ENCODE measurements around the gene ARX.

The ARX gene

DNA sequence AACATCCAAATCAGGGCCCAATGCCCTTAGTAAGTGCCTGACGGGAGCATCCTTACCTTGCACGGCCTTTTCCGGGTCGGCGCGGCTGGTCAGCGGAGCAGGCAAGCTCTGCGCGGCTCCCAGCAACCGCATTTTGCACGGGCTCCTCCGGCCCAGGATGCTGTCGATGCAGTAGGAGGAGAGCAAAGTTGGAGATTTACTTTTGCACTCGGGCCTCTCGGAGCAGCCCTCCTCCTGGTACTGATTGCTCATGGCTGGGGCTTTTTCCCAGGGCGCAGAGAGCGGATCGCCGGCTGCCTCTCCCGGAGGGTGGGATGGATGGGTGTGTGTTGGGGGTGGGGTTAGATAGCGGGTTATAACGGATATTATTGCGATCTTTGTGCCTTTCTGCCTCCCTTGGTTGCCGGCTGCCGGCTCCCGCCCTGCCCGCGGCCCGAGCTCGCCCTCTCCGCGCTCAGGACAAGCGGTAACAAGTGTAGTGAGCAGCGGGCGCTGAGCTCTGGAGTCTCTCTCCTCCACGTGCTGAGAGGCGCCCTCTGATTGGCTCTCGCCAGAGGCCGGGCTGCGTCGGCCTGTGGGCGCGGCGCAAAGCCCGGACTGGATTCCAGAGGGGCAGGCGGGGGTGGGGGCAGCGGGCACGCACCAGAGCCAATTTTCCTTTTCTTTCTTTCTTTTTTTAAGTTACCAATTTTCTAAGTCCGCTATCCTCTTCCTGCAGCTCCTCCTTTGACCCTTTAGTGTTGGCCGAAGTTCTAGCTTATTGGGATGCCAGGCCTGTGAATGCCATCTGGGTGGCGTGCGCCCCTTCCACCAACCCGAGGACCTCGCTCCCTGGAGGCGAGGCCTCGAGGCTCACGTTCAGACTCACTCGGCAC, at the start of gene ARX:
ARX (minus strand) TSS at position 480 of the 875 bp plus-strand sequence; CDS start at position 252, 228 bp downstream.
- DNase-seq (ENCODE audit: low read depth in 2 of 3, low spot score in 1 of 3): peak in 1 of 3 donors; percentile 19

DNA sequence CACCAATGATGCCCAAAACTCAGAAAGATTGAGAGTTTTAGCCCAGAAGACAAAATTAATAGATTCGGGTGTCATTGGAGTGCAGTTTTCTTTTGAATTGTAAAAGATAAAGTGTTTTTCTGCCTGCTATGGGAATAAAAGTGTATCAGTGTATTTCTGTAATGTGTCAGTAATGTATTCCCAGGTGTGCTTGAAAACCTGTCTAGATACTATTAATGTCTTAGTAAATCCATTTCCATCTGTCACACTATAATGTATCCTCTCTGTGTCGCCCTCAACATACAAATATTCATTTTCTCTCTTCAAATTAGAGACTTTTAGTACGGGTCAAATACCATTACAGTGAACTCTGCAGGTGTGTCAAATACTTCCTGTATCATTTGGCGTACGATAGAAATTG, 43.5 kb upstream of the ARX start:
- no peak for DNase-seq (ENCODE audit: low read depth in 2 of 3, low spot score in 1 of 3)

DNA sequence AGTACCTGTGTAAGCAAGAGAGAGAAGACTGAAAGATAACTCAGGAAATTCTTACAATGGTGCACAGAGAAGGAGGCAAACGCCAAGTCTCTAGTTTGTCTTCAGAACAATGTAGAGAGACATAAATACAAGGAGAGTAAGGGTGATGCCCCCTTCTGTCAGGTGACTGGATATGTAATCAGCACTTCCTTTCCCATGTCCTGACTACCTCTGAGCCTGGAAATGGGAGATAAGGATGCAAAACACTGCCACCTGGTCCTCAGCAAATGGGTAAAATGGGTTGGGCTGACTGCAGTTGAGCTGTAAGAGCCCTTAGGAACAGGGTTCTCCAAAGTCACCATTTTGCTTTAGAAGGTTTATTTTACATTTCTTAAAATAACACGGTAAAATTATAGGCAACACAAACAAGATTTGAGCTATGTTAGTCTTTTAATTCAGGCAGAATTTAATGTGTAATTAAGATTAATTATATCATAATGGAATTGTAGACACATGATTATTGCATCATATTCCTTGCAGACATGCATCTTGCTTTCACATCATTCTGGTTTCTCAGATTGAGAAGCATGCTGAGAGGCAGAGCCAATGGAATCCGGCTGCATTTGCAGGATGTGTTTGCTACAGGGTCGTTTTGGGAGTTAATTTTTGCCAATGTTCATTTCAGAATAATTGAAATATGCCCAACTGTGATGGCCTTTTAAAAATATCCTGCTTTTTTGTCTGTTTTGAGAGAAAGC, 37.2 kb upstream of the ARX start:
- DNase-seq (ENCODE audit: low read depth in 2 of 3, low spot score in 1 of 3): no peak

DNA sequence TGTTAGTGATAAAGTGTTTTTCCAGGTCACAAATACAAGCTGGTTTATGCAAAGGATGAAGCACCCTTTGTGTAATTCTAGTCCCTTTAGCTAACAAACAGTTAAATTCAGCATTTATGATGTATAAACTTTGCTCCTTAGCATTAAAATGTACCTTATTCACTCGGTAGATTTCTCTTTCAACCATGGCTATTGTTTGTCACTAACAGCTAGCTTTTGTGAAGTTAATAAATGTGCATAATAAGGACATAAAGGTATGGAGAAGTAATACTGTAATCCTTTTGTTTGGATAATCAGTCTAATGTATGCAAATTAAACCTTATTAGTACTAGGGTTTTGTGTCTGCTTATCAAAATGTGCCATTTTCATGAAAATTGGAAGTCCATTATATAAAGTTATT, 34.2 kb upstream of the ARX start:
- DNase-seq (ENCODE audit: low read depth in 2 of 3, low spot score in 1 of 3): no peak

DNA sequence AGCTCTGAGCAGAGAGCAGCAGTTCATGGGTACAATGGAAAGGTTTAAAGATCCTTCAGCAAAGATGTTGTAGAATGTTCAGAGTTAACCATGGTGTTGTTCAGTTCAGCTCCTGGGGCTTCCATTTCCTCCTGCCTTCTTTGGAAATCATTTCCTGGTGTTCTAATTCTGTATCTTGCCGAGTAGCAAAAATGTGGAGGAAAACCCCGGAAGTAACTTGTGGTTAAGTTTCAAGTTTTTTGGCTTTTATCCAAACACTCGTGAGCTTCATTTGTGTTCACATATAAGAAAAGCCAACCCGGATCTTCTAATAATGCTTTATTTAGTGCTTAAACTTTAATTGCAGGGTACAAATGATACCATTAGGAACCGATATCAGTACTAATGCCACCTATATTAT, 33.6 kb upstream of the ARX start:
- no peak for DNase-seq (ENCODE audit: low read depth in 2 of 3, low spot score in 1 of 3)

DNA sequence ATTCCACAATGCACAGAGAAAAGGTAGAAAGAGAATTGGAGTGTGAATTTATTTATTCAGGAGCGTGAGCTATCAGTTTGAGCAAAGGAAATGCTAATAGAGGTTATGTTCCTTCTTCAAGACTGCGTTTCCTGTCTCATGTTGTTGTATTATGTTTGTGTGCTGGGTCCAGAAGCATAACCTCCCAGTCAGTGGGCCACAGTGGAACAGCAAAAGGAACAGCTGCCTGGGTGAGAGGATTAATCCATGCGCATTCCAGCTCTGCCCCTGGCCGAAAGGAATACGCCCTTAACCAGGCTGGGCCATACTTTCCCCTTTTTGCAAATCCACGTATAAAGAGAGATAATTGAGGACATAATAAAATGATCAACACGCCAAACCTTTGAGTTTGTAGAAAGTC, 32.4 kb upstream of the ARX start:
- DNase-seq (ENCODE audit: low read depth in 2 of 3, low spot score in 1 of 3): no peak

DNA sequence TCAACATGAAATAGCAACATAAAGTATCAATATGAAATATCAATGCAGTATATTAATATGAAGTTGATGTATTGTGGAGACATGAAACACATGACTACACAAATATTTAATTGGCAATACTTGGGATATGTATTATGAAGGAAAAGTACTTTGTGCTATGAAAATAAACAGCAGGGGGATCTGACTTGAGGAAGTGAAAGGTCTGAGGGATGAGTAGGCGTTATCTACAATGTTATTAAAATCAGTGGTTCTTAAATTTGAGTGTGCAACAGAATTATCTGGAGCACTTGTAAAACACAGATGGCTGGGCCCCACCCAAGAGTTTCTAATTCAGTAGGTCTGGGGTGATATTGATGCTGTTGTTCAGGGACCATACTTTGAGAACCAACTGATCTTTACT, 27.4 kb upstream of the ARX start:
- no peak for DNase-seq (ENCODE audit: low read depth in 2 of 3, low spot score in 1 of 3)

DNA sequence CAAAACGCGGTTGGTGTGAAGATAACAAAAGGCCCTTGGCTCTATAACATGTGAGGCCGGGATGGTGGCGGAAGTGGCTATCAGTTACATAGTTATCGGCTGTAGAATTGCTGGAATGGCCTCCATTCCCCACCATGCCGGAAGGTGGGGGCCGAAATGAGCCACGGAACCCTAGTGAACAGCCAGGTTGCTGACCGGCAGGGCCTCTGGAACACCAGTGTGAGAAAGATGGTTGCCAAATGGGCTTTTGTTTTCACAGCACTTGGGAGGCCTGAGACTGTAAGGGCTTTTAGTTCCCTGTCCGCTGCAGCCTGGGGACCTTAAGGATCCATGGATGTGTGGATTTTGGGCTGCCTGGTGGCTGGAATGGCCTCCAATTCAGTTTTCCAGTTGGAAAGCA, 23.3 kb upstream of the ARX start:
- DNase-seq (ENCODE audit: low read depth in 2 of 3, low spot score in 1 of 3): no peak

DNA sequence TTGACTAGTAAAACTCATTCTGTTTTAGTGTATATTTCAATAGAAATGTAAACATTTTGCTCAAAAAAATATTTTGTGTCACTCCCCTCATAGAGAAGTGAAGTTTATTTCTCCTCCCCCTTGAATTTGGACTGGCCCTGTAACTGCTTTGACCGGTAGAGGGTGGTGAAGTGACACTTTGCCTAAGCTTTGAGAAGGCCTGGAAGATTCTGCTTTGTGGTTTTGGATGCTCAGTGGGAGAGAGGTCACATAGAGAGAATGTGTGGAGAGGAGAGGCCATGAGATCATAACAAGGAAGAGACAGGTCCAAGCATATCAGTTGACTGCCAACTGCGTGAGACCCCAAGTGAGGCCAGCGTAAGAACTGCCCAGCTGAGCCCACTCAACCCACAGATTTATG, 19.1 kb upstream of the ARX start:
- DNase-seq (ENCODE audit: low read depth in 2 of 3, low spot score in 1 of 3): no peak

DNA sequence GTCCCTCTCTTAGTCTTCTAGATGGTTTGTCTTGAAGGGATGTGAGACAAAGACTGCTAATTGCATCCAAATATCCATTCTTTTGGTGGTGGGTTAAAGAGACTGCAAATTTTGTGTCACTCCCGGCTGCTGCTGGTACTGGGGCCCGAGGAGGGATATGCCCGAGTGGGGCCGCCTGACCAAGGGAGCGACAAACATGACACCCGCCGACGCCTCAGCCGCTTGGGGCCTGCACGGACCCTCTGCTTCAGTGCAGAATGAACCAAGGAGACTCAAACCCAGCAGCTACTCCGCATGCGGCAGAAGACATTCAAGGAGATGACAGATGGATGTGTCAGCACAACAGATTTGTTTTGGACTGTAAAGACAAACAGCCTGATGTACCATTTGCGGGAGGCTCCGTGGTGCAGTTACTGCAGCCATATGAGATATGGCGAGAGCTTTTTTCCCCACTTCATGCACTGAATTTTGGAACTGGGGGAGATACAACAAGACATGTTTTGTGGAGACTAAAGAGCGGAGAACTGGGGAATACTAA, 13.6 kb upstream of the ARX start:
- DNase-seq (ENCODE audit: low read depth in 2 of 3, low spot score in 1 of 3): no peak

DNA sequence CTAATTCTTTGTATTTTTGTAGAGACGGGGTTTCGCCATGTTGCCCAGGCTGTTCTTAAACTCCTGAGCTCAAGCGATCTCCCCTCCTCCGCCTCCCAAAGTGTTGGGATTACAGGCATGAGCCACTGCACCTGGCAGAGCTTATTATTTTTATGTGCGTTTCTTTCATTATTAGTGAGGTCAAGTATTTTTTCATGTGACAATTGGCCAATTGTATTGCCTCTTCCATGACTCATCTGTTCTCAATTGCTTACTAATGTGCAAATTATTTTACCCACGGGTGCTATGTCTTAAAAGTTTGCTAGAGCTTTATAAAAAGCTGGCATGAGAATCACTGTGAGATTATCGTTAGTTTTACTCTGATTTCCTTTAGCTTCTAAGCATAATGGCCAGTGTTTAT, 13.0 kb upstream of the ARX start:
- no peak for DNase-seq (ENCODE audit: low read depth in 2 of 3, low spot score in 1 of 3)

DNA sequence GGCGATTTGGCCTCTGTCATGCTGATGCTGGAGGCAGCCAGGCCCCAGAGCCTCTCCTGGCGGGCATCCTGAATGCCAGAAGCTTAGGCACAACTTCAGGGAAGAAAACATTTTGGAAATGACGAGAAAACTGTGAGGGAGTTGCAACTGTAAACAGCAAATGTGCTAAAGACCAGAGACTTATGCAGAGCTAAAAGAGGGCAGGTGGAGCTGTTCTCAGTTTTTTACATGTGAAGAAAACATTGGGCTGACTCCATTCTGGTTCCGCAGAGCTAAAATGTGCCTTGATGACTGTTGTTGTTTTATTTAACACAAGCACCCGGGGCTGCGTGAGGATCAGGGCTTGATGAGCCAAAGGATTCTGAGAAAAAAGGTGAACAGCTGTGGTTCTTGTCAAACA, 10.8 kb upstream of the ARX start:
- no peak for DNase-seq (ENCODE audit: low read depth in 2 of 3, low spot score in 1 of 3)

DNA sequence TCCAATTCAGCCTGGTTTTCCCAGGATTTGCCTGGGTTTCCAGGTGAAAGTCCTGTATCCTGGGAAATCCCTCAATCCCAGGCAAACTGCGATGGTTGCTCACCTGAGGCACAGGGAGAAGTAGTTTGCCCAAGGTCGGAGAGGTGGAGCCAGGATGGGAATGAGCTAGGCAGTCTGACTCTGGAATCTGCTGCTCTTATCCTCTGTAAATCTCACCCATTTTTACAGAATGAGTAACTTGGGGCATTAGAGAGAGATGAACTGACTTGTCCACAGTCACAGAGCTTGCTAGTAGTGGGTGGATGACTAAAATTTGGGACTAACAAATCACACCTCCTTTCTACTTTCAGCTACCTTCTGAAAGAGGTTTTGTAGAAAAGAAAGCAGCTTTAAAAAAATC, 9.8 kb upstream of the ARX start:
- no peak for DNase-seq (ENCODE audit: low read depth in 2 of 3, low spot score in 1 of 3)

DNA sequence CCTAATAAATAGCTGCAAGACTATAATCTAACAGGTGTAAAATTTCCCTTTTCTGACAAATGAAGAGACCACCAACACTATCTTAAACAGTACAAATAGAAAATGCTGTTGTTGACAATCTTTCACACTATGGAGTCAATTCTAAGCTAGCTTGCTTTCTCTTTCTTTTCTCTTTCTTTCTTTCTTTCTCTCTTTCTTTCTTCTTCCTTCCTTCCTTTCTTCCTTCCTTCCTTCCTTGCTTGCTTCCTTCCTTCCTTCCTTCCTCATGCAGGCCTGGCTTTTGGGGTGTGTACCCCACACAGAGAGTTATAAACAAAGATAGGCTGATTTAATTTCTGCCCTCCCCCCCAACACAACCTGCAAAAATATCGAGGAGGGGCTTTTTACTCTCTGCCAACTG, 8.1 kb upstream of the ARX start:
- no peak for DNase-seq (ENCODE audit: low read depth in 2 of 3, low spot score in 1 of 3)

DNA sequence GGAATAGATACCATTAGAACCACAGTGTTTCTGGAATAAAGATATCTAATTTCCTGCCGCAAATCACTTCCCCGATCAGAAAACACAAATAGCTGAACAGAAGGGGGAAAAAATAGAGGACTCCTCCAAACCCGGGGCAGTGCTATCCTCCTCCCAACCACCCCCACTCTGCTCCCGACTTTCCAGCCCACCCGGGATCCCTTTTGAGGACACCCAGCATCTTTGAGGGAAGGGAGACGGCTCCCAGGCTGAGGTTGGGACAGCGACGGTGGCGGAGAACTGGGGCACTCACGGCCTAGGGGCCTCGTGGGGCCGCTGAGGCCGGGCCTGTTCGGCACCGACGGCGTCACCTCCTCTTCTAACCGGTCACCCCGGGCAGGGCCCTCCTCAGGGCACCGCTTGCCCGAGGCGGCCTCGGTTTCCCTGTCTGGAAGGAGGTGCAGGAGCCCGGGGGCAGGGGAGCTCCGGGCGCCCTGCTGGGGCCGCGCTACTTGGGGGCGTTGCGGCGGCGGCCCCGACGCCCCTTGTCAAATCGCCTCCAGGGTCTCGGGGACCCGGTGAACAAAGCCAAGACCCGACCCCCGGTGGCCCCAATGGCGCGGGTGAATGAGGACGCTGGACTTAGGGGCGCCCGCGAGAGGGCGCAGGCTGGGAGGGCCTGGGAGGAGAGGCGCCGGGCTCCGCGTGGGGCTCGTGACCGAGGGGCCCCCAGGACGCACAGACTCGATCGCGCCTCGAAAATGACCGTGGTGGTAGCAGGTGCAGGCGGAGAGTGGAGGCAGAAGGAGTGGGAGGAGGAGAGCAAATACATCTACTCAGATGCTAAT, 6.9 kb upstream of the ARX start:
- no peak for DNase-seq (ENCODE audit: low read depth in 2 of 3, low spot score in 1 of 3)

DNA sequence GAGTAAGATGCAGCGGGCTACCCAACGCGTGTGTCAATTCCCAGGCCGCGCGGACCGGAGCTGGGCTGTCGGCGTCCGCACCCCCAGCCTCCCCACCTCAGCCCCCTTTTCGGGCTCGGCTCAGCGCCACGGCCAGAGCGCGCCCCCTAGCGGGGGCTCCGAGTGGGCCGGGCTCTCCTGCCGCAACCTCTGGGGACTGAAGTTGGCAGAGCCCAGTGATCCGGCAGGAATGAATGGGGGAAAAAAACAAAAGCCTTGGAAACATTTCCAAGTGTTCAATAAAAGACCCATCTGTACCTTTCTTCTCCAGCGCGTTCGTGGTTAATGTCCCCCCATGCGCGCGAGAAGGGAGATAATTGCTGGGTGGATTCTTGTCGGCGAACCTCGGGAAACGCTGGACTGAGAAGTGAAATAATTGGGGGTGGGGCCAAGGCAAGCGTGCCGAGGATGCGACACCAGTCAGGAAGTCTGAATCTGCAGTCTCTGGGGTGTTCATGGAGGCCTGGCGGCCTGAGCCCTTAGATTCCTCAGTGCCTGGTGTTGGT, 5.2 kb upstream of the ARX start:
- no peak for DNase-seq (ENCODE audit: low read depth in 2 of 3, low spot score in 1 of 3)

DNA sequence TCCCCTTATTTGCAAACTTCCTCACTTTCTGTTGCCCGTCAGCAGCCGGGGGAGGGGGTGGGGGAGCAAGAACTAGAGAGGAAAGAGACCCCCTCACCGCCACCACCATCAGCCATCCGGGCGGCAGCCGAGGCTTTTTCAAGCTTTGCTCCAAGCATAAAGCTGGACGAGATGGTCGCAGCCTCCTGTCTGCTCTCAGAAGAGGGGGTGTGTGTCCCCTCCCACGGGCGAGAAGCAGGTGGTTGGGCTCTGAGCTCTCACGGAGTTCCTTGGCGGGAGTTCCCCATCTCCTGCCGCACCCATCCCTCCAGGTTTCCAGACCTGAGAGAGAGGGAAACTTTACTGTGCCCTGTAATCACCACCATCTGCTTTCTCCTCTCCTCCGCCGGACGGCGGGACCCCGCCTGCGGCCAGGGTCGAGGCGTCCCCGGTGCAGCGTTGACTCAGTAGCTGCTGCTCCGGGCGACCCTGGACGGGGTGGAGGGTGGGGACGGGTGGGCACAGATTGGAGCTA, 4.7 kb upstream of the ARX start:
- no peak for DNase-seq (ENCODE audit: low read depth in 2 of 3, low spot score in 1 of 3)

DNA sequence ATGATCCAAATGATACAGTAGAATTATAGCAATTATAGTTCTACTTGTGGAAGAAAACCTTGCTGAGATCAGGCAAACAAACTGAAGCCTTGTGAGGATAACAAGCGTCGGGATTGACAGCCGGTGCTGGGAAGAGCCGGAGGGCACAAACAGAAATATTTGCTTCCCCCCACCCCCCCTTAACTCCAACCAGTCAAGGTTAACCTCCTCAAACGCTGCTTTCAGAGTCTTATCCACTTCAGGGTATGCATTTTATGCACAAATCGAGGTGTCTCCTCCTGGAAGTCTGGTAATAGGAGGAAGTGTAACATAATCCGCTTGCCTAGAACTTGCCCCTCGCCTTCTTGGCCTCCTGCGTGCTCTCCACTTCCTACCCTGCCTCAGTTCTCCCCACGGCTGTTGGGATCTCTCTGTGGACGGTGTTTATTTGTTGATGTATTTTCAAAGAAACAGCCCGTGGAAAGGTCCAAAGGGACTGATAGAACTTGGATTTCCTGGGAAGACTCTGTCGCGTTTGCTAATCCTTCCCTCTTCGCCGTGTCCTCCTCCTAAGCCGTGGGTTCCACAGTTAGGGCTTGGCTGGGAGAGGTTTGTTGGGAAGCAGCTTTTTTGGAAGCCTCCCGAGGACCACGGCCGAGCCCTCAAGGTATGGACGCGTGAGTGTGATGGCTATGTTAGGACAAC, 4.1 kb upstream of the ARX start:
- no peak for DNase-seq (ENCODE audit: low read depth in 2 of 3, low spot score in 1 of 3)

DNA sequence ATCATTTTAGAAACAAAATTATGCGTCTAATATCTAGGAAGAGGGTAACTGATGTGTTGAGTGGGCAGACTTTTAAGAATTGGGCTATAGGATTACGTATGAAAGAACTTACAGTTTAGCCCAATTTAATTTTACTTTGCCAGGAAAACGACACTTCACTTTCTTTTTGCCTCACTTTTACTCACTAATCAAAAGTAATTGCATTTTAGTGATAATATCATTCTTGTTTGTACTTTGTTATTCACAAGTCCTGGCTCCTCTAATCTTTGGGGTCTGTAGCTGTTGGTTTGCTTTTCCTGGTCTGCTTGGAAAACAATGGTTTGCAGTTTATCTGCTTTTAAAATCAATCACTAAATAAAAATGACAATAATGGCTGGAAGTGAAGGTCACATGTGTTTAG, 2.9 kb upstream of the ARX start:
- no peak for DNase-seq (ENCODE audit: low read depth in 2 of 3, low spot score in 1 of 3)

DNA sequence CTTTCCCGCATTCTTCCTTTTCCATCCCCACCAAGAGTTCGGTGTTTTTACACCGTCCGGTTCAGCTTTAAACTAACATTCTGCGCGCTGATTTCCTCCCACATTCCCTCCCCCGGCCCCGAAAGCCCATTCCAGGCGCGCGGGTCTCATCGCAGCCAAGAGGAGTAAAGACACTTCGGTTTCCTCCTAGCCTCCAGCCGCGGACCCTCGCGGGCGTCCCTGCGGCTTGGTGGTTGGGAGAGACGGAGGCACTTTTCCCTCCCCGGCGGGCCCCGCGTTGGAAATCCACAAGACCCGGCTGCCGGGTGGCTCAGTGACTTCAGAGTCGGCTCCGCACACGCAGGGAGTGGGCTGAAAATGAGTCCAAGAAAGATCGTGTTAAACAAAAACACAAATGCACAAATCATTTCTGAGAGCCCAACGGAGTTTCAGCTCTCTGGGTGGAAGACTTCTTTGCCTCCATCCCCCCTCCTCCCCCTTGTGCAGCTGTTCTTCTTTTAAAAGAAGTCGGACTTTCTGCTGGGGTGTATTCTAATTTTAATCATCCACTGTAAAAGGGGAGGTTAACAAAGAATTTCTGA, 2.0 kb upstream of the ARX start:
- DNase-seq (ENCODE audit: low read depth in 2 of 3, low spot score in 1 of 3): no peak

Data from stimulated activated CD4-positive, alpha-beta T cell treated with anti-CD3 and anti-CD28 coated beads, Interleukin-12 subunit alpha, Interleukin-12 subunit beta, amount 100 ng/mL, for 48 hours (primary cell).